GM12878 (cell line): Measurements from ENCODE around the gene TUBB1. TPM values are rescaled to one million over a fixed set of nuclear protein-coding genes. Genes with fewer than 3 reads are reported as not detected.

Source experiments
- ATAC-seq: fragments of 200-7000 bp; cut with Tn5 transposase; 3 replicates; pipeline ENCODE4 v1.9.1; 2020; ENCODE audit warnings: mild to moderate bottlenecking, moderate library complexity
- BruUV-seq: library from RNA; stranded (reverse); fragments of 400-500 nt; replicated peaks from 2 replicates; lab custom pipeline; 2021; lab: Mats Ljungman, UMichigan
- CTCF ChIA-PET: fragments of 300-600 bp; sonication (Branson Sonifier 250); formaldehyde crosslinking; extraction: SDS; loops from one replicate; lab custom pipeline; 2021; ENCODE audit warnings: inconsistent platforms; lab: Yijun Ruan, JAX
- POLR2A ChIA-PET: fragments of 350-600 bp; formaldehyde crosslinking; extraction: SDS; loops from one replicate; lab custom pipeline; 2021; ENCODE audit warnings: inconsistent platforms; lab: Charles Lee
- RAD21 ChIA-PET: fragments of 300-600 bp; sonication (Branson Sonifier 250); formaldehyde crosslinking; loops from one replicate; lab custom pipeline; 2023; ENCODE audit warnings: antibody characterized with exemption; ENCODE audit not compliant: unreplicated experiment; lab: Charles Lee
- SMC1A ChIA-PET: fragments of 300-600 bp; sonication (Branson Sonifier 250); formaldehyde crosslinking; loops from one replicate; lab custom pipeline; 2023; ENCODE audit not compliant: unreplicated experiment, uncharacterized antibody; lab: Charles Lee
- DNase-seq: peaks from one replicate; pipeline ENCODE4 v3.0.0-alpha.2; 2011; ENCODE audit warnings: low read depth, low spot score
- FAIRE-seq: peaks from 3 replicates; lab custom pipeline; 2011; peaks lifted over from hg19 to GRCh38; lab: Jason Lieb, UNC
- H2AFZ ChIP-seq: 2 replicates; pipeline ENCODE4 v1.6.0; 2011; ENCODE audit warnings: low read depth, low read length, control low read depth; ENCODE audit not compliant: control insufficient read depth
- H3K27ac ChIP-seq: 2 replicates; pipeline ENCODE4 v1.5.1; 2011; ENCODE audit warnings: control low read depth; ENCODE audit not compliant: control insufficient read depth, insufficient read depth
- H3K27me3 ChIP-seq, 2 experiments: replicated peaks in 1 of 2; 2 replicates each; pipeline versions ENCODE4 v1.6.0 to v1.6.1; 2011; ENCODE audit warnings: low read length in 1 of 2; ENCODE audit not compliant: control insufficient read depth in 2 of 2, insufficient read depth in 2 of 2
- H3K36me3 ChIP-seq, 2 experiments: 2 replicates each; pipeline ENCODE4 v1.5.1; 2011; ENCODE audit warnings: low read length in 1 of 2; ENCODE audit not compliant: control insufficient read depth in 2 of 2, insufficient read depth in 2 of 2
- H3K4me1 ChIP-seq: 2 replicates; pipeline ENCODE4 v1.6.1; 2011; ENCODE audit warnings: mild to moderate bottlenecking, low read length, moderate library complexity, mixed read lengths; ENCODE audit not compliant: control insufficient read depth, insufficient read depth
- H3K4me2 ChIP-seq: 2 replicates; pipeline ENCODE4 v1.6.0; 2011; ENCODE audit warnings: control low read depth; ENCODE audit not compliant: control insufficient read depth, insufficient read depth
- H3K4me3 ChIP-seq: fragments of 200-600 bp; sonication (generic); 2 replicates; pipeline ENCODE4 v1.5.1; 2016
- H3K79me2 ChIP-seq: 2 replicates; pipeline ENCODE4 v1.6.0; 2011; ENCODE audit warnings: low read length; ENCODE audit not compliant: control insufficient read depth, insufficient read depth
- H3K9ac ChIP-seq: 2 replicates; pipeline ENCODE4 v1.8.0; 2011; ENCODE audit warnings: low read length, control low read depth, mixed read lengths; ENCODE audit not compliant: control insufficient read depth, insufficient read depth
- H3K9me3 ChIP-seq: replicated peaks from 3 replicates; pipeline ENCODE4 v1.5.1; 2011; ENCODE audit warnings: mild to moderate bottlenecking, low read length; ENCODE audit not compliant: control insufficient read depth, insufficient read depth
- H4K20me1 ChIP-seq: 2 replicates; pipeline ENCODE4 v1.6.0; 2011; ENCODE audit not compliant: control insufficient read depth, insufficient read depth
- CHD2 ChIP-seq: IDR thresholded peaks from 2 replicates; pipeline ENCODE4 v1.6.1; 2011; ENCODE audit warnings: low read depth, low read length, improper control_type of control experiment, borderline replicate concordance
- GATAD2B ChIP-seq: fragments of 450-650 bp; conservative IDR thresholded peaks from 2 replicates; pipeline ENCODE4 v1.6.1; 2017; ENCODE audit warnings: low read depth, mild to moderate bottlenecking, moderate library complexity
- MYB ChIP-seq: fragments of 150-350 bp; IDR thresholded peaks from 2 replicates; pipeline ENCODE4 v1.6.1; 2014; ENCODE audit warnings: mild to moderate bottlenecking, low read depth, low read length, borderline replicate concordance
- NR2F1 ChIP-seq: fragments of 450-650 bp; conservative IDR thresholded peaks from 2 replicates; pipeline ENCODE4 v1.6.1; 2017; ENCODE audit warnings: mild to moderate bottlenecking
- RUNX3 ChIP-seq: IDR thresholded peaks from 2 replicates; pipeline ENCODE4 v1.6.1; 2012; ENCODE audit warnings: low read length, inconsistent platforms
- SIX5 ChIP-seq: IDR thresholded peaks from 2 replicates; pipeline ENCODE4 v1.6.1; 2011; ENCODE audit warnings: mild to moderate bottlenecking, low read depth, low read length, moderate library complexity; ENCODE audit not compliant: severe bottlenecking
- SMC3 ChIP-seq: IDR thresholded peaks from 2 replicates; pipeline ENCODE4 v1.6.1; 2011; ENCODE audit warnings: low read length, improper control_type of control experiment, borderline replicate concordance
- SRF ChIP-seq, 2 experiments: IDR thresholded peaks; 2 replicates each; pipeline ENCODE4 v1.6.1; 2011; ENCODE audit warnings: low read depth in 2 of 2, low read length in 2 of 2, mild to moderate bottlenecking in 1 of 2, moderate library complexity in 1 of 2
- YY1 ChIP-seq: IDR thresholded peaks from 2 replicates; pipeline ENCODE4 v1.6.1; 2011; ENCODE audit warnings: low read depth, mild to moderate bottlenecking, low read length
- WGBS: methylation state at CpG from one replicate; pipeline ENCODE4 v1.1.6; 2016; ENCODE audit warnings: low lambda C conversion rate; ENCODE audit not compliant: insufficient replicate concordance, insufficient coverage; ENCODE audit errors: missing lambda C conversion rate; 5-methylcytosine and 5-hydroxymethylcytosine counted together
- in situ Hi-C: fragments of 300-500 bp; cut with MboI; formaldehyde crosslinking; loops from 9 replicates; pipeline ENCODE4 v1.14.3; 2018; ENCODE audit warnings: mixed read lengths
- intact Hi-C: fragments of 100-400 bp; cut with micrococcal nuclease; formaldehyde crosslinking; loops from one replicate; pipeline ENCODE4 v1.14.2; 2022; ENCODE audit not compliant: unreplicated experiment
- polyA plus RNA-seq, 11 experiments: library from polyadenylated mRNA; depleted of rRNA in 4 of 11; unstranded in 6 of 11; stranded (reverse) in 5 of 11; fragments of >200 nt; fragmentation: Nextera tagmentation in 4 of 11; fragmentation: Illumina TruSeq in 1 of 11; extraction: Ambion mirVana in 4 of 11; extraction: Trizol in 1 of 11; gene quantifications; 1 replicate in 1 of 11; 2 replicates in 10 of 11; pipeline versions ENCODE4 v1.2.1 to v1.2.3, GENCODE V29; 2011 to 2016; ENCODE audit warnings: inconsistent platforms in 2 of 11, missing spikeins in 2 of 11, low read depth in 1 of 11
- total RNA-seq, 4 experiments: library from RNA; depleted of rRNA in 3 of 4; stranded (reverse); fragments of >200 nt in 3 of 4; fragmentation: Illumina TruSeq in 1 of 4; extraction: Trizol in 1 of 4; gene quantifications; 2 replicates each; pipeline versions ENCODE4 v1.2.1 to v1.2.3, GENCODE V29; 2013 to 2021
- TF ChIP-seq, protein P1 (sequence below): fragments of 450-650 bp; IDR thresholded peaks from 2 replicates; pipeline ENCODE4 v1.6.1; 2018; ENCODE audit warnings: mild to moderate bottlenecking, low read depth, moderate library complexity; ENCODE audit not compliant: partially characterized antibody

The TUBB1 gene
- total and polyA plus RNA-seq, 10 of the 15 experiments (the other 5 are each of a cell fraction or from before 2014, with no cell fraction given), result 0.02 to 0.20 (median 0.06) TPM; not detected in 3

DNA sequence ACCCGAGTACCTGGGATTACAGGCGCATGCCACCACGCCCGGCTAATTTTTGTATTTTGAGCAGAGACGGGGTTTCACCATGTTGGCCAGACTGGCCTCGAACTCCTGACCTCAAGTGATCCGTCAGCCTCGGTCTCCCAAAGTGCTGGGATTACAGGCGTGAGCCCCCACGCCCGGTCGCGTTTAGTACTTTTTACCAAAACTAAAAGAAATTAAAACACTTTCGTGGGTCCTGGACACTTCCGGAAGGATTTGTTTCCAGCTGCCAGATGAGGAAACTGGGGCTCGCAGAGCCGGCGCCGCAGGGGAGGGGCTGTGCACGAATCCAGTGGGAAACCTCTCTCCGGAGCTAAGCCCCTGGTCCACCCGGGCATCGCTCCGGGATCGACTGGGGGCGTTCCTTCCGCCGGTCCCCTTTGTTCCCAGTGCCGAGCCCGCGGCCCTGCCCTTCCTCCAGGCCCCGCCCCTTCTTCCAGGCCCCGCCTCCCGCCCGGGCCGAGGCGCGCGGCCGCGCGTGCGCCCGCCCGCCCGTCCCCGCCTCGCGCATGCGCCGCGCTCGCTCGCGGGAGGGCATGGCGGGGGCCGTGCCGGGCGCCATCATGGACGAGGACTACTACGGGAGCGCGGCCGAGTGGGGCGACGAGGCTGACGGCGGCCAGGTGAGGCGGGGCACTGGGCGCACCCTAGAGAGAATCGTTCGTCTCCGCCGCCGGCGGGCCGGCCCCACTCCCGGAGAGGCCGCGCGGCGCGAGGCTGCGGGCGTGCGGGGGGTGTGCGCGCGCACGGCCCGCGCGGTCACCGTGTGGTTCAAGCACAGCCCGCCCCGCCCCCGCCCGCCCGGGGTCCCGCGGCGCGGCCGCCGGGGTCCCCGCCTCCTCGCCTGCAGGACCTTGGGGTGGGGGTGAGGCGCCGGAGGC, 38.3 kb upstream of the TUBB1 start, which contains the start of gene NELFCD (continued):
- TF ChIP-seq, protein P1, sequence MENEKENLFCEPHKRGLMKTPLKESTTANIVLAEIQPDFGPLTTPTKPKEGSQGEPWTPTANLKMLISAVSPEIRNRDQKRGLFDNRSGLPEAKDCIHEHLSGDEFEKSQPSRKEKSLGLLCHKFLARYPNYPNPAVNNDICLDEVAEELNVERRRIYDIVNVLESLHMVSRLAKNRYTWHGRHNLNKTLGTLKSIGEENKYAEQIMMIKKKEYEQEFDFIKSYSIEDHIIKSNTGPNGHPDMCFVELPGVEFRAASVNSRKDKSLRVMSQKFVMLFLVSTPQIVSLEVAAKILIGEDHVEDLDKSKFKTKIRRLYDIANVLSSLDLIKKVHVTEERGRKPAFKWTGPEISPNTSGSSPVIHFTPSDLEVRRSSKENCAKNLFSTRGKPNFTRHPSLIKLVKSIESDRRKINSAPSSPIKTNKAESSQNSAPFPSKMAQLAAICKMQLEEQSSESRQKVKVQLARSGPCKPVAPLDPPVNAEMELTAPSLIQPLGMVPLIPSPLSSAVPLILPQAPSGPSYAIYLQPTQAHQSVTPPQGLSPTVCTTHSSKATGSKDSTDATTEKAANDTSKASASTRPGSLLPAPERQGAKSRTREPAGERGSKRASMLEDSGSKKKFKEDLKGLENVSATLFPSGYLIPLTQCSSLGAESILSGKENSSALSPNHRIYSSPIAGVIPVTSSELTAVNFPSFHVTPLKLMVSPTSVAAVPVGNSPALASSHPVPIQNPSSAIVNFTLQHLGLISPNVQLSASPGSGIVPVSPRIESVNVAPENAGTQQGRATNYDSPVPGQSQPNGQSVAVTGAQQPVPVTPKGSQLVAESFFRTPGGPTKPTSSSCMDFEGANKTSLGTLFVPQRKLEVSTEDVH, result no peak
- TF ChIP-seq CHD2 (no peak), MYB (no peak), SMC3 (0 out of 2 replicates have a peak, but pooled peaks have one; percentile 15)

DNA sequence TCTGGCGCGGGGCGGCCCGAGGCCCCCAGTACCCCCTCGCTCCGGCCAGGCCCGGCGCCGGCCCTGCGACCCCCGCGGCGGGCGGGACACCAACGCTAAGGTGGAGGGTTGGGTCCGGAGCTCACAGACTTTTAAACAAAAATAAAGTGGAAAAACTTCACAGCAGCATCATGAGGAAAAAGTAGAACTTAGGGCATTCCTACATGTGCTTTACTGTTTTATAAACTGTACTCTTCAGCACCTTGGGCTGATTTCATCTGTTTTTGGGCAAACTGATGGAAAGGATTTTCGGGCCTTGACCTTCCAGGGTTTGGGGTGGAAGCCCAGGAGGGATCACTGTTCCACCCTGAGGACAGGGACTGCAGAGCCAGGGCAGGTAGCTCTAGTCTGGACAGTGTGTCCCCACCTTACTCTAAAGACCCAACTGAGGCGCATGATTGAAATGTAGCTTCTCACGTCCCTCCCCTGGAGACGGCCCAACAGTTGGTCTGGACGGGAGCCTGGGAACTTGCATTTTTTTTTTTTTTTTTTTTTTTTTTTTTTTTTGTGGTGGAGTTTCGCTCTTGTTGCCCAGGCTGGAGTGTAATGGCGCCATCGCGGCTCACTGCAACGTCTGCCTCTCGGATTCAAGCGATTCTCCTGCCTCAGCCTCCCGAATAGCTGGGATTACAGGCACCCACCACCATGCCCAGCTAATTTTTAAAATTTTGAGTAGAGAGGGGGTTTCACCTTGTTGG, 37.4 kb upstream of the TUBB1 start:
- POLR2A ChIA-PET, result interaction anchor here (0.5 to 2.0 kb wide), 13 partner anchors 9 to 1450 kb away, joined by 3 to 13 read pairs (median 4); partner anchors contain the start of gene ATP5F1E
- FAIRE-seq, result no peak
- no peaks in the 10 kb centered on the region for H3K9me3 ChIP-seq

More for the DNA sequence above, 37.4 kb upstream of the TUBB1 start:
- ChIA-PET CTCF (interaction anchor here (0.6 to 2.1 kb wide), 8 partner anchors 26 to 514 kb away, joined by 3 to 8 read pairs (median 3); no protein-coding TSS in a partner anchor), RAD21 (interaction anchor here (0.5 to 4.3 kb wide), 12 partner anchors 11 to 329 kb away, joined by 3 to 23 read pairs (median 4); partner anchors contain the start of gene ATP5F1E), SMC1A (interaction anchor here (0.9 to 2.3 kb wide), 10 partner anchors 12 to 112 kb away, joined by 3 to 11 read pairs (median 4); partner anchors contain the start of gene ATP5F1E)
- Histone ChIP-seq H3K9ac (peak overlapping the region; percentile 90), H3K4me3 (peak overlapping the region; percentile 99), H3K4me2 (peak overlapping the region; percentile 93), H3K79me2 (peaks cover 49% of the 10 kb centered on the region), H3K27me3 (no peaks in the 10 kb centered on the region), H2AFZ (0 out of 2 replicates have a peak overlapping the region, but pooled peaks have one; percentile 24), H3K4me1 (peaks cover 34% of the 10 kb centered on the region), H3K36me3 (peaks cover 0 to 4% of the 10 kb centered on the region in 2 experiments; a peak in 1 of 4 replicates), H4K20me1 (no peaks in the 10 kb centered on the region), H3K27ac (peak overlapping the region; percentile 87)
- intact Hi-C loops, result loop anchor here (2.0 to 10.0 kb wide), 4 partner anchors 53 to 327 kb away; partner anchors contain the start of genes ATP5F1E and STX16
- WGBS, result 23% methylated on average over 26 of the region's 29 CpGs
- 0 out of 2 replicates have a peak, but pooled peaks have one; percentile 31 for TF ChIP-seq YY1
- 0 out of 2 replicates have a peak, but pooled peaks have one; percentile 5 for TF ChIP-seq GATAD2B
- peak; percentile 34; the same call in 1 of the 2 replicates for TF ChIP-seq RUNX3
- peak; percentile 10; the same call in 1 of the 2 replicates for TF ChIP-seq NR2F1
- TF ChIP-seq SIX5, result no peak
- no peak for TF ChIP-seq SRF (IDR thresholded peaks at IDR 0.05; ENCODE audit: low read depth in 2 of 2, low read length in 2 of 2)
- in situ Hi-C loops, result loop anchor here (5.0 kb wide), 1 partner anchor 74 kb away; no protein-coding TSS in a partner anchor
- BruUV-seq, result no TSS peak
- ATAC-seq (peak; percentile 37), DNase-seq (no peak)
